Mesothelial cell of epicardium (in vitro differentiated cells): ENCODE results near the gene ERCC2. TPM values are rescaled to one million over a fixed set of nuclear protein-coding genes. Genes with fewer than 3 reads are reported as not detected.

Source experiments
- DNase-seq, 2 experiments: peaks; one replicate each; pipeline ENCODE4 v3.0.0; 2021; ENCODE audit warnings: low spot score in 2 of 2; ENCODE audit not compliant: unreplicated experiment in 2 of 2
- H3K27ac Mint-ChIP-seq: 2 replicates; pipeline ENCODE4 v1.8.0; 2021; ENCODE audit warnings: mixed read lengths
- H3K27me3 Mint-ChIP-seq: 2 replicates; pipeline ENCODE4 v1.8.0; 2021; ENCODE audit warnings: low read depth, mixed read lengths
- H3K36me3 Mint-ChIP-seq: 2 replicates; pipeline ENCODE4 v1.8.0; 2021; ENCODE audit warnings: mixed read lengths
- H3K4me1 Mint-ChIP-seq: 2 replicates; pipeline ENCODE4 v1.8.0; 2021; ENCODE audit warnings: mixed read lengths
- H3K4me3 Mint-ChIP-seq: 2 replicates; pipeline ENCODE4 v1.8.0; 2021; ENCODE audit warnings: mild to moderate bottlenecking, moderate library complexity, mixed read lengths
- H3K9me3 Mint-ChIP-seq: 2 replicates; pipeline ENCODE4 v1.8.0; 2021; ENCODE audit warnings: mixed read lengths
- CTCF ChIP-seq: fragments of 200-600 bp; sonication (generic); IDR thresholded peaks from one replicate; pipeline ENCODE4 v1.5.0; 2021; ENCODE audit warnings: antibody characterized with exemption; ENCODE audit not compliant: unreplicated experiment
- total RNA-seq: library from RNA; stranded (reverse); gene quantifications from 3 replicates; pipeline ENCODE4 v1.2.1, GENCODE V29; 2021

The ERCC2 gene
- total RNA-seq, 1 donor from 2014 or later = 62.7 TPM

GRCh38 chr19:45323671-45324081, 46.7 kb downstream of the ERCC2 start:
- H3K27me3 Mint-ChIP-seq = peaks cover 12% of the 10 kb centered on the region
- peak overlapping the region; percentile 51 for H3K4me3 Mint-ChIP-seq
- no peak for TF ChIP-seq CTCF
- DNase-seq = no peak
- H3K9me3 Mint-ChIP-seq = no peaks in the 10 kb centered on the region
- peaks cover 6% of the 10 kb centered on the region for H3K4me1 Mint-ChIP-seq
- no peaks in the 10 kb centered on the region for H3K36me3 Mint-ChIP-seq
- no peak overlapping the region for H3K27ac Mint-ChIP-seq

DNA sequence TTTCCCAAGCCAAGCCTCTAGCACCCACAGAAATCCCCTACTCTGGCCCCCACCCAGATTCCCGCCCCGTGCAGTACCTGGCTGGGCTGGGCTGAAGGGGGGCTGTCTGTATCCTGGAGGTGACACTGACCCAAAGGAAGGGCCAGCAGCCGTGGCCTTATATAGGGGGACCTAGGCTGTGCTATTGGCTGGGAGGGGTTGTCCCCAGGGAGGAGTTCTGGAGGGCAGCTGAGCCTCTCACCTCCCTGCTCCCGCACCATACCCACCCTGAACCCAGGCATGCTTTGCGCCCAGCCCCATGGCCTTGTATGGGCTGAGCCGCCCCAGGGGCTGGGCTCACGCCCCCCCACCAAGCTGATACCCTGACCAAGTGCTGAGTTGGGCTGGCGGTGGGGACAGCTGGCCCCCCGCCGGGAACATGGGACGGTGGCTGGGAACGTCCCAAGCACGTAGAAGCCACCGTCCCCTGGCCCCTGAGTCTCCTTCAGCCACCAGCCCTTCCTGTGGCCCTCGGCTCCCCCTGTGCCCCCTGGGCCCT, 47.6 kb downstream of the ERCC2 start, which contains the start of gene CKM:
TSS of gene CKM (minus strand) at position 132 of the 538 bp plus-strand sequence. CDS start 3,162 bp downstream, outside the sequence.
- TF ChIP-seq CTCF = no peak
- H3K27ac Mint-ChIP-seq = no peak within 1 kb of the TSS
- H3K9me3 Mint-ChIP-seq = no peaks in the 10 kb centered on the region
- H3K27me3 Mint-ChIP-seq = peaks cover 18% of the 10 kb centered on the region
- no peaks in the 10 kb centered on the region for H3K36me3 Mint-ChIP-seq
- no peak for DNase-seq
- peak within 1 kb of the TSS; percentile 51 for H3K4me3 Mint-ChIP-seq
- H3K4me1 Mint-ChIP-seq = peaks cover 6% of the 10 kb centered on the region

- no peak for TF ChIP-seq CTCF
- no peak for DNase-seq
- Mint-ChIP-seq H3K4me1 (peaks cover 6% of the 10 kb centered on the region), H3K27me3 (peaks cover 22% of the 10 kb centered on the region), H3K27ac (no peak overlapping the region), H3K4me3 (no peak overlapping the region), H3K36me3 (no peaks in the 10 kb centered on the region), H3K9me3 (no peaks in the 10 kb centered on the region)
These were observed 48.1 kb downstream of the ERCC2 start for GRCh38 chr19:45322311-45322710.

DNA sequence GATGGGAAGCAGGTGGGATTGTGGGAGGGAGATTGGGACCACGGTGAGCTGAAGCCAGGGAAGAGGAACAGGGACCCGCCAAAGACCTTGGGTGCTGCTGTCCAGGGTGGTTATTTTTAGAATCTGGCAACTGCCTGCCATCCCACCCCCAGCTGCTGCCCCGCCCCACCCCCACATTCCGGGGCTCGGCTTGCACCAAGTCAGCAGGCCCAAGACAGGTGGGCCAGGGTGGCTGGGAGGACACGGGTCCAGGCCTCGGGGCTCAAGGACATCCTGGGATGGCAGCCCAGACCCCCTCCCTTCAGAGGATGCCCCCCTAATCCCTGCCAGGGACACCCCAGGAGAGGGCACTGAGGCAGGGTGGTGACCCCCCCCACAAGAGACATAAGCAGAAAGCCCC, 48.5 kb downstream of the ERCC2 start:
- no peak for DNase-seq
- H3K4me1 Mint-ChIP-seq = peaks cover 6% of the 10 kb centered on the region
- H3K4me3 Mint-ChIP-seq = no peak overlapping the region
- peaks cover 24% of the 10 kb centered on the region for H3K27me3 Mint-ChIP-seq
- H3K9me3 Mint-ChIP-seq = no peaks in the 10 kb centered on the region
- no peak overlapping the region for H3K27ac Mint-ChIP-seq
- TF ChIP-seq CTCF = no peak
- no peaks in the 10 kb centered on the region for H3K36me3 Mint-ChIP-seq

DNA sequence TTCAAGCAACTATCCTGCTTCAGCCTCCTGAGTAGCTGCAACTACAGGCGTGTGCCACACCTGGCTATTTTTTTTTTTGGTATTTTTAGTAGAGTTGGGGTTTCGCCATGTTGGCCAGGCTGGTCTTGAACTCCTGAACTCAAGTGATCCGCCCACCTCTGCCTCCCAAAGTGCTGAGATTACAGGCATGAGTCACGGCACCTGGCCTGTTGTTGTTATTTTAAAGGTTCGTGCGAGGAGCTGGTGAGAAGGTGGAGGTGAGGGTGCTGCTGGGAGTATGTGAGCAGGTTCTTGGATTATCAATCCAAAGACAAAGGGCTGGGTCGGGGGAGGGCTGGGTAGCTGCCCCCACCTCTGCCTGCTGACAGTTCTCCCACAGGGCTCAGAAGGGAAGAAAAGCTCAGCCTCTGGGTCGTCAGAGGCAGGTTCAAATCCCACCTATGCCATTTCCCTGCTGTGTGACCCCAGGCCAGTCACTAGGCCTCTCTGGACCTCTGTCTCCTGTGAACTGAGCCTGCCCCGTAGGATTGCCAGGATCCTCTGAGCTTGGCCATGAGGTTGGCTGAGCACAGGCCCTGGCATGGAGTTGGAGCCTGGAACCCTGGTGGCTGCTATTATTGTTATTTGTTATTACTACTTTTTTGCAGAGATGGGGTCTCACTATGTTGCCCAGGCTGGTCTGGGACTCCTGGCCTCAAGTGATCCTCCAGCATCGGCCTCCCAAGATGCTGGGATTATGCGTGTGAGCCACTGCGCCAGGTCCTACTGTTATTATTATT, 49.2 kb downstream of the ERCC2 start:
- no peak for DNase-seq
- no peak for TF ChIP-seq CTCF
- H3K27ac Mint-ChIP-seq = no peak overlapping the region
- peaks cover 3% of the 10 kb centered on the region for H3K4me1 Mint-ChIP-seq
- H3K27me3 Mint-ChIP-seq = peaks cover 31% of the 10 kb centered on the region
- H3K9me3 Mint-ChIP-seq = no peaks in the 10 kb centered on the region
- H3K36me3 Mint-ChIP-seq = no peaks in the 10 kb centered on the region
- no peak overlapping the region for H3K4me3 Mint-ChIP-seq
